IMR-90 (cell line): Measurements from ENCODE around the gene BDKRB1. TPM values are rescaled to one million over a fixed set of nuclear protein-coding genes. Genes with fewer than 3 reads are reported as not detected.

Source experiments
- ATAC-seq: fragments of 200-7000 bp; cut with Tn5 transposase; 2 replicates; pipeline ENCODE4 v1.9.1; 2020; ENCODE audit warnings: low read depth, mild to moderate bottlenecking, moderate library complexity
- BruUV-seq: library from RNA; stranded (reverse); fragments of 400-500 nt; replicated peaks from 2 replicates; lab custom pipeline; 2021; lab: Mats Ljungman, UMichigan
- CTCF ChIA-PET: fragments of 300-600 bp; formaldehyde crosslinking; extraction: SDS; loops from one replicate; lab custom pipeline; 2021; ENCODE audit warnings: antibody characterized with exemption; lab: Yijun Ruan, JAX
- POLR2A ChIA-PET: fragments of 300-600 bp; sonication (Branson Sonifier 250); formaldehyde crosslinking; loops from one replicate; lab custom pipeline; 2022; ENCODE audit warnings: antibody characterized with exemption; ENCODE audit not compliant: unreplicated experiment; lab: Charles Lee
- DNase-seq: peaks from one replicate; pipeline ENCODE4 v3.0.0; 2013
- H2AFZ ChIP-seq: replicated peaks from 2 replicates; pipeline ENCODE3; 2013; ENCODE audit warnings: low read length, mild to moderate bottlenecking; ENCODE audit not compliant: poor library complexity
- H2AK5ac ChIP-seq: 2 replicates; pipeline ENCODE4 v1.6.1; 2013; ENCODE audit warnings: low read depth, low read length, inconsistent platforms
- H2AK9ac ChIP-seq: replicated peaks from 2 replicates; pipeline ENCODE3; 2013; ENCODE audit warnings: mild to moderate bottlenecking, low read depth, low read length, moderate library complexity; ENCODE audit not compliant: poor library complexity
- H2BK120ac ChIP-seq: 2 replicates; pipeline ENCODE4 v1.6.1; 2013; ENCODE audit warnings: low read depth, low read length, inconsistent platforms
- H2BK15ac ChIP-seq: 3 replicates; pipeline ENCODE4 v1.6.1; 2013; ENCODE audit warnings: low read depth, low read length, inconsistent platforms
- H2BK20ac ChIP-seq: 2 replicates; pipeline ENCODE4 v1.6.1; 2013; ENCODE audit warnings: low read depth, mild to moderate bottlenecking, inconsistent platforms, low read length, moderate library complexity
- H2BK5ac ChIP-seq: 2 replicates; pipeline ENCODE4 v1.6.1; 2013; ENCODE audit warnings: mild to moderate bottlenecking, low read depth, low read length, inconsistent platforms; ENCODE audit not compliant: poor library complexity, severe bottlenecking
- H3K14ac ChIP-seq: replicated peaks from 2 replicates; pipeline ENCODE4 v1.6.1; 2013; ENCODE audit warnings: low read depth, low read length, inconsistent platforms
- H3K18ac ChIP-seq: 2 replicates; pipeline ENCODE4 v1.6.1; 2013; ENCODE audit warnings: low read depth, low read length, control low read depth
- H3K23ac ChIP-seq: 2 replicates; pipeline ENCODE4 v1.6.1; 2013; ENCODE audit warnings: low read depth, low read length, inconsistent platforms
- H3K27ac ChIP-seq: 2 replicates; pipeline ENCODE4 v1.5.1; 2013; ENCODE audit warnings: mild to moderate bottlenecking, control low read depth, low read length; ENCODE audit not compliant: insufficient read depth
- H3K27me3 ChIP-seq: 2 replicates; pipeline ENCODE4 v1.6.1; 2013; ENCODE audit warnings: low read length; ENCODE audit not compliant: control insufficient read depth, insufficient read depth
- H3K36me3 ChIP-seq: 2 replicates; pipeline ENCODE4 v1.6.1; 2013; ENCODE audit warnings: low read length, mixed read lengths; ENCODE audit not compliant: control insufficient read depth, insufficient read depth
- H3K4ac ChIP-seq: 2 replicates; pipeline ENCODE4 v1.6.1; 2013; ENCODE audit warnings: low read depth, low read length, inconsistent platforms
- H3K4me1 ChIP-seq: 2 replicates; pipeline ENCODE4 v1.6.1; 2013; ENCODE audit warnings: low read length, mixed read lengths; ENCODE audit not compliant: control insufficient read depth, insufficient read depth
- H3K4me2 ChIP-seq: 2 replicates; pipeline ENCODE4 v1.6.1; 2013; ENCODE audit warnings: low read depth, mild to moderate bottlenecking, control low read depth, low read length, moderate library complexity
- H3K4me3 ChIP-seq: 2 replicates; pipeline ENCODE4 v1.5.1; 2013; ENCODE audit warnings: low read depth, mild to moderate bottlenecking, control low read depth, low read length, moderate library complexity; ENCODE audit not compliant: insufficient read depth
- H3K56ac ChIP-seq: 2 replicates; pipeline ENCODE4 v1.6.1; 2013; ENCODE audit warnings: low read length, inconsistent platforms; ENCODE audit not compliant: insufficient read depth; ENCODE audit errors: extremely low read depth
- H3K79me1 ChIP-seq, 2 experiments: 2 replicates each; pipeline ENCODE4 v1.6.1; 2013; ENCODE audit warnings: low read length in 2 of 2, inconsistent platforms in 1 of 2, low read depth in 1 of 2
- H3K9ac ChIP-seq: 2 replicates; pipeline ENCODE4 v1.6.1; 2013; ENCODE audit warnings: low read depth, low read length, control low read depth
- H3K9me1 ChIP-seq: 2 replicates; pipeline ENCODE4 v1.6.1; 2013; ENCODE audit warnings: low read length, inconsistent platforms; ENCODE audit not compliant: insufficient read depth
- H3K9me3 ChIP-seq: 2 replicates; pipeline ENCODE4 v1.6.1; 2013; ENCODE audit warnings: low read length; ENCODE audit not compliant: control insufficient read depth, insufficient read depth
- H4K20me1 ChIP-seq: 2 replicates; pipeline ENCODE4 v1.6.1; 2013; ENCODE audit warnings: low read length, inconsistent platforms; ENCODE audit not compliant: insufficient read depth
- H4K5ac ChIP-seq: 2 replicates; pipeline ENCODE4 v1.6.1; 2013; ENCODE audit warnings: mild to moderate bottlenecking, low read depth, low read length, control low read depth
- H4K8ac ChIP-seq, 2 experiments: 2 replicates each; pipeline ENCODE4 v1.6.1; 2013; ENCODE audit warnings: low read depth in 2 of 2, low read length in 2 of 2, control low read depth in 1 of 2, inconsistent platforms in 1 of 2
- H4K91ac ChIP-seq: 2 replicates; pipeline ENCODE4 v1.6.1; 2013; ENCODE audit warnings: low read depth, low read length, inconsistent platforms; ENCODE audit not compliant: insufficient read depth
- BHLHE40 ChIP-seq: fragments of 150-350 bp; IDR thresholded peaks from 2 replicates; pipeline ENCODE4 v1.6.1; 2016; ENCODE audit warnings: mild to moderate bottlenecking, low read depth, low read length
- CEBPB ChIP-seq: IDR thresholded peaks from 2 replicates; pipeline ENCODE4 v1.6.1; 2012; ENCODE audit warnings: low read depth, low read length, improper control_type of control experiment
- CHD1 ChIP-seq: IDR thresholded peaks from 2 replicates; pipeline ENCODE4 v1.6.1; 2012; ENCODE audit warnings: low read depth, low read length, improper control_type of control experiment
- CTCF ChIP-seq: conservative IDR thresholded peaks from 2 replicates; pipeline ENCODE4 v1.5.1; 2012; ENCODE audit warnings: mild to moderate bottlenecking, low read depth, low read length, improper control_type of control experiment
- ELK1 ChIP-seq: fragments of 150-350 bp; IDR thresholded peaks from 2 replicates; pipeline ENCODE4 v1.6.1; 2016; ENCODE audit warnings: low read depth, mild to moderate bottlenecking, low read length, moderate library complexity, borderline replicate concordance
- FOS ChIP-seq: fragments of 150-350 bp; IDR thresholded peaks from 2 replicates; pipeline ENCODE4 v1.6.1; 2016; ENCODE audit warnings: low read depth, low read length
- MAFK ChIP-seq: IDR thresholded peaks from 2 replicates; pipeline ENCODE4 v1.6.1; 2012; ENCODE audit warnings: low read depth, low read length, improper control_type of control experiment
- MAZ ChIP-seq: IDR thresholded peaks from 2 replicates; pipeline ENCODE4 v1.6.1; 2012; ENCODE audit warnings: low read depth, mild to moderate bottlenecking, low read length, improper control_type of control experiment, moderate library complexity, borderline replicate concordance
- MXI1 ChIP-seq: IDR thresholded peaks from 2 replicates; pipeline ENCODE4 v1.6.1; 2012; ENCODE audit warnings: low read depth, mild to moderate bottlenecking, low read length, moderate library complexity, borderline replicate concordance
- NFE2L2 ChIP-seq: fragments of 150-350 bp; IDR thresholded peaks from 2 replicates; pipeline ENCODE4 v1.6.1; 2016; ENCODE audit warnings: low read depth, mild to moderate bottlenecking, low read length
- POLR2A ChIP-seq: IDR thresholded peaks from 2 replicates; pipeline ENCODE4 v1.6.1; 2012; ENCODE audit warnings: mild to moderate bottlenecking, low read depth, low read length
- RAD21 ChIP-seq: IDR thresholded peaks from 2 replicates; pipeline ENCODE4 v1.6.1; 2012; ENCODE audit warnings: low read length, improper control_type of control experiment
- RCOR1 ChIP-seq: IDR thresholded peaks from 2 replicates; pipeline ENCODE4 v1.6.1; 2012; ENCODE audit warnings: mild to moderate bottlenecking, low read length, improper control_type of control experiment; ENCODE audit not compliant: insufficient replicate concordance
- RFX5 ChIP-seq: IDR thresholded peaks from 2 replicates; pipeline ENCODE4 v1.8.0; 2012; ENCODE audit warnings: low read depth, mild to moderate bottlenecking, low read length, moderate library complexity
- SMC3 ChIP-seq: fragments of 150-350 bp; IDR thresholded peaks from 2 replicates; pipeline ENCODE4 v1.6.1; 2016; ENCODE audit warnings: low read depth, mild to moderate bottlenecking, antibody characterized with exemption, low read length, moderate library complexity
- USF2 ChIP-seq: fragments of 150-350 bp; IDR thresholded peaks from 2 replicates; pipeline ENCODE4 v1.6.1; 2017; ENCODE audit warnings: mild to moderate bottlenecking, antibody characterized with exemption, low read length, low read depth
- WGBS, 2 experiments: methylation state at CpG; one replicate each; pipeline versions ENCODE4 v1.1.5 to v1.1.7; 2013; ENCODE audit warnings: missing lambda C conversion rate in 2 of 2; ENCODE audit not compliant: insufficient read length in 1 of 2; ENCODE audit errors: extremely low coverage in 2 of 2; 5-methylcytosine and 5-hydroxymethylcytosine counted together
- dilution Hi-C: fragments of 300-500 bp; cut with HindIII; formaldehyde crosslinking; loops from one replicate; pipeline ENCODE4 v1.14.3; 2018; ENCODE audit warnings: low sequenced_read_pairs; ENCODE audit not compliant: unreplicated experiment
- in situ Hi-C: fragments of 300-500 bp; cut with MboI; formaldehyde crosslinking; loops from 3 replicates; pipeline ENCODE4 v1.14.3; 2019; ENCODE audit warnings: low sequenced_read_pairs, inconsistent platforms, mixed read lengths
- intact Hi-C: fragments of 100-400 bp; cut with micrococcal nuclease; formaldehyde crosslinking; loops from 2 replicates; pipeline ENCODE4 v1.10.0; 2022
- polyA plus RNA-seq, 3 experiments: library from polyadenylated mRNA; depleted of rRNA; stranded (reverse); fragments of >200 nt; gene quantifications; 2 replicates each; pipeline ENCODE4 v1.2.3, GENCODE V29; 2012; ENCODE audit warnings: low replicate concordance in 1 of 3
- total RNA-seq: library from RNA; depleted of rRNA; stranded (reverse); fragments of >200 nt; gene quantifications from 2 replicates; pipeline ENCODE4 v1.2.3, GENCODE V29; 2012

The BDKRB1 gene
- total and polyA plus RNA-seq, 2 of the 4 experiments (the other 2 are of a cell fraction), result 56.5 to 130 TPM

- Histone ChIP-seq H3K23ac (0 out of 2 replicates have a peak overlapping the region, but pooled peaks have one; percentile 20), H3K9me3 (no peaks in the 10 kb centered on the region), H3K9me1 (peaks cover 46% of the 10 kb centered on the region), H3K4me3 (no peak overlapping the region), H3K18ac (no peak overlapping the region), H3K4me2 (no peak overlapping the region), H3K4me1 (peaks cover 19% of the 10 kb centered on the region), H4K8ac (peak overlapping the region in 1 of 2 experiments; percentile 37; a peak in 1 of 4 replicates), H3K27me3 (no peaks in the 10 kb centered on the region), H2BK15ac (peak overlapping the region; percentile 32; the same call in 1 of the 3 replicates), H2AFZ (peak overlapping the region; percentile 57), H2BK5ac (peak overlapping the region; percentile 50), H2AK5ac (peak overlapping the region; percentile 10; the same call in 1 of the 2 replicates), H3K4ac (peak overlapping the region; percentile 61), H4K91ac (peak overlapping the region; percentile 5), H2BK20ac (peak overlapping the region; percentile 5; the same call in 1 of the 2 replicates), H4K20me1 (peaks cover 49% of the 10 kb centered on the region), H3K56ac (no peak overlapping the region), H3K9ac (no peak overlapping the region), H2AK9ac (peak overlapping the region; percentile 84), H2BK120ac (peak overlapping the region; percentile 73), H3K27ac (no peak overlapping the region), H3K14ac (peak overlapping the region; percentile 3; the same call in 1 of the 2 replicates), H3K36me3 (peaks cover 72% of the 10 kb centered on the region), H4K5ac (no peak overlapping the region), H3K79me1 (peaks cover 53 to 80% of the 10 kb centered on the region in 2 experiments)
- TF ChIP-seq MAFK, result no peak
- TF ChIP-seq RFX5, result no peak
- TF ChIP-seq CTCF, result peak; percentile 46
- TF ChIP-seq RCOR1, result no peak
- TF ChIP-seq ELK1, result no peak
- no peak for TF ChIP-seq NFE2L2
- TF ChIP-seq RAD21, result peak; percentile 46
- no peak for TF ChIP-seq FOS
- peak; percentile 36; the same call in 1 of the 2 replicates for TF ChIP-seq SMC3
- no peak; the same call in 1 of the 2 replicates for TF ChIP-seq POLR2A
- no peak for TF ChIP-seq CEBPB
- TF ChIP-seq CHD1, result no peak
- no peak for TF ChIP-seq MXI1
- no peak for TF ChIP-seq USF2
- TF ChIP-seq MAZ, result no peak
- no peak for TF ChIP-seq BHLHE40
- ChIA-PET CTCF (interaction anchor here (0.9 kb wide), 1 partner anchor 125 kb away, joined by 4 read pairs; no protein-coding TSS in a partner anchor), POLR2A (no interaction called here)
- dilution Hi-C loops, result no loop called here
- intact Hi-C loops, result no loop called here
- in situ Hi-C loops, result no loop called here
- no CpG with 5 or more reads among the region's 5 CpGs for WGBS, 2 experiments
- no TSS peak for BruUV-seq
- DNase-seq, result peak; percentile 64
- peak; percentile 44 for ATAC-seq
Observed at GRCh38 chr14:96225745-96226151, 30.3 kb upstream of the BDKRB1 start.
